Lower leg skin (tissue), 4 donors: Measurements from ENCODE around the gene TNFAIP8L3. TPM values are rescaled to one million over a fixed set of nuclear protein-coding genes. Genes with fewer than 3 reads are reported as not detected.

Experiments used
- DNase-seq, 2 donors: peaks; one replicate each; pipeline ENCODE4 v3.0.0-alpha.2; 2019; ENCODE audit warnings: low spot score in 2 of 2
- H3K4me3 ChIP-seq: fragments of 200-600 bp; sonication (generic); 2 replicates; pipeline ENCODE4 v1.5.1; 2017; ENCODE audit warnings: mild to moderate bottlenecking, low read depth; ENCODE audit not compliant: poor library complexity, severe bottlenecking
- CTCF ChIP-seq, 3 donors: fragments of 450-650 bp; IDR thresholded peaks; one replicate each; pipeline ENCODE4 v1.5.1; 2016; ENCODE audit warnings: antibody characterized with exemption in 3 of 3, mild to moderate bottlenecking in 3 of 3, moderate library complexity in 2 of 3
- POLR2A ChIP-seq, 2 donors: fragments of 450-650 bp; IDR thresholded peaks; one replicate each; pipeline ENCODE4 v1.6.1; 2016 to 2017; ENCODE audit warnings: antibody characterized with exemption in 2 of 2, mild to moderate bottlenecking in 1 of 2, moderate library complexity in 1 of 2
- WGBS, 2 donors: methylation state at CpG; one replicate each; pipeline ENCODE4 v1.1.5; 2018; 5-methylcytosine and 5-hydroxymethylcytosine counted together
- intact Hi-C: fragments of 100-400 bp; cut with DNase I; formaldehyde crosslinking; loops from one replicate; pipeline ENCODE4 v1.15.0; 2023; ENCODE audit warnings: low total_unique reads
- total RNA-seq, 4 donors: library from RNA; depleted of rRNA; stranded (reverse); fragments of >200 nt; gene quantifications; one replicate each; pipeline ENCODE4 v1.1.0, GENCODE V29; 2016

Gene TNFAIP8L3
- total RNA-seq, 4 donors from 2014 or later: 13.6 to 27.2 (median 22.1) TPM

- 54 to 68% methylated on average over 1 of the region's 1 CpG for WGBS, 2 donors
- DNase-seq: no peak
- intact Hi-C loops: no loop called here
- H3K4me3 ChIP-seq: no peak overlapping the region
- TF ChIP-seq POLR2A (IDR thresholded peaks at IDR 0.05) (no peak), CTCF (IDR thresholded peaks at IDR 0.05) (no peak)
These were observed 2.3 kb upstream of the TNFAIP8L3 start for GRCh38 chr15:51096976-51097375.

- WGBS, 2 donors: 56 to 59% methylated on average over 6 of the region's 6 CpGs
- no peak for TF ChIP-seq POLR2A (IDR thresholded peaks at IDR 0.05)
- no peak for TF ChIP-seq CTCF (IDR thresholded peaks at IDR 0.05)
- H3K4me3 ChIP-seq: no peak overlapping the region
- no peak for DNase-seq
- intact Hi-C loops: no loop called here
These were observed 1.1 kb upstream of the TNFAIP8L3 start for GRCh38 chr15:51095681-51096331.

GRCh38 chr15:51093839-51094605 is 684 bp downstream of the TNFAIP8L3 start:
- TF ChIP-seq POLR2A (IDR thresholded peaks at IDR 0.05) (no peak), CTCF (IDR thresholded peaks at IDR 0.05) (no peak)
- peak overlapping the region; percentile 46 for H3K4me3 ChIP-seq
- intact Hi-C loops: no loop called here
- DNase-seq: peak in 1 of 2 donors; percentile 91
- 1% methylated on average over 21 to 51 of the region's 65 CpGs for WGBS, 2 donors

- no peak overlapping the region for H3K4me3 ChIP-seq
- TF ChIP-seq CTCF (IDR thresholded peaks at IDR 0.05) (no peak), POLR2A (IDR thresholded peaks at IDR 0.05) (no peak)
- intact Hi-C loops: no loop called here
- no peak for DNase-seq
- 26 to 46% methylated on average over 21 of the region's 21 CpGs for WGBS, 2 donors
These were observed 1.2 kb downstream of the TNFAIP8L3 start for GRCh38 chr15:51093488-51093838.

- WGBS, 2 donors: 75 to 76% methylated on average over 12 of the region's 12 CpGs
- no peak overlapping the region for H3K4me3 ChIP-seq
- DNase-seq: no peak
- TF ChIP-seq POLR2A (IDR thresholded peaks at IDR 0.05) (no peak), CTCF (IDR thresholded peaks at IDR 0.05) (no peak)
- intact Hi-C loops: no loop called here
These were observed 2.1 kb downstream of the TNFAIP8L3 start for GRCh38 chr15:51092480-51093040.
